GM19467 (cell line): Measurements from ENCODE around the gene GHR.

Source experiments
- ATAC-seq: cut with Tn5 transposase; IDR thresholded peaks from one replicate; pipeline ENCODE4 v1.9.1; 2021; ENCODE audit warnings: mild to moderate bottlenecking, moderate library complexity; ENCODE audit not compliant: unreplicated experiment

GHR gene

DNA sequence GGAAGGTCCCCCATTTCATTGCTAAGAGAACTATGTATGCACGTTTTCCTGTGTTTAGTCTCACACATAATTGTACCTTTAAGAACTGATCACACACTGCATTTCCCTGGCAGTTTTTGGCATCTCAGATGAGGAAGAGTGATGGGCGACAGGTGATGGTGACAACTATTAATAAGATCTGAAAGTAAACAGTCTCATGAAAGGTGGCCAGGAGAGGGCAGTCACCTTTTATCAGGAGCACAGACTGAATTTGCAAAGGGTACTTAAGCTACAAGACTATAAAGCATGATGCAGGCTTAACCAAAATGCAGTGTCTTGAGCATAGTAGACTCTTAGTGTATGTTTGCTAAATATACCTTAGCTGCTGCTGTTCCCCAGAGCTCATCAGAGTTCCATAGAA is 91.5 kb downstream of the GHR start:
- no peak for ATAC-seq

DNA sequence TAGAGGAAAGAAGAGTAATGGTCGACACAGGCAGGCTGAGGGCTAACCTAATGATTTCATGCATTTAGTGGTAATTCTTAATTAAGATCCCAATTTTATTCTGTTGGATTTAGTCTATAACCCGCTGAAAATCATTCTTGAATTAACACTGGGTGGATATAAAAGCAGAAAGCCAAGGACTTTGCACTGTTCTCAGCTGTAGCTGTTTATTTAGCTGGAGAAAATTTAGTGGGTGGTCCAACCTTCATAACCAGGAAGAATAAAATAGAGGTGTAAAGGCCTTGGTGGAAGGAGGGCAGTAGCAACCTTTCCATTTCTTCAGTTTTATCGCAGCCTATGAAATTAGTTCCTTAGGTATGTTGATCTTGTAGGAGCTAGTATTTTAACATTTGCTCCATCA is 92.3 kb downstream of the GHR start:
- ATAC-seq: no peak

DNA sequence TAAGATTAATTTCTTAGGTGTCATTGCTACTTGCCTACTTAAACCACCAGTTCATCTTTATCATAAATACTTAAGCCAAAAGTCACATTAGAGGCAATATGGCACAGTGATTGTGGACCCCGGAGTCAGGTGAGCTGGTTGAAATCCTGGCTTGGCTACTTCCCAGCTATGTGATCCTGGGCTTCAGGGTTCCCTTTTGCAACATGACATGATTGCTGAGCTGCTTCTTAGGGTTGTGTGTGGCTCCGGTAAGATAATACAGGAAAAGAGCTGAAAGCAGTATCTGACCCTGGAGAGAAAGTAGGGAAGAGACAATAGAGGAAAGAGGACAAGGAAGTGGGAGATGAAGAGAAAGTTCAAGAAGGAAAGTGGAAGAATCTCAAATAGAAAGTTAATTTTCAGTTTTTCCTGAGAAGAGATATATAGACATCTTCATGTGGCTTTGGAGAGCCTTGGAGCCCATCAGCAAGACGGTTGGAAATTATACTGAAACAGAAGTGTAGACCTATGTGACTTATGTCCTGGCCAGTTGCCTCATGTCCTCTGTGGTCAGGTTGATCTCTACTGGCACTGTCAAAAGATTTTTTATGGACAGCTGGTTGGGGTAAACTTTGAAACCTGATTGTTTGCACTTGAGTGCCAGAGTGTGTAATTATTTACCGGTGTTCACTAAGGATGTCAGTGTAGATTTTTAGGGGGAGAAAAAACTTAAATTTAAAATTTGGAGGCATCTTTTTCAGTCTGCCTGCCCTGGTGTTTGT is 93.2 kb downstream of the GHR start:
- ATAC-seq: no peak

DNA sequence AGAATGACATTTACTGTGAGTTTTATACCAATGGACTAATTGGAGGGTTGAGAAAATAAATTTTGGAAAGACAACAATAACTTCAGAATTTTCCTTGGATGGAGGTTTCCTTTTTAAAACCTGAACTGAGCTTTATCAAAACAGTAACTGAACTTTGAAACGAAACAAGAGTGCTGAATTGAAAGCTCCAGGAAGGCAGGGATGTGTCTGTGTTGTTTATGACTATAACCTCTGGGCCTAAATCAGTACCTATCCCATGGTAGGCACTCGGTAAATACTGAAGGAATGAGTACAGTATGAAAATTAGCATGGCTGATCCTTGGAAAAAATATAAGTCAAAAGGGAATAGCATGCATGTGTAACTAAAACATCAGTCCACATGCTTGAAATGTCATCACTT is 93.9 kb downstream of the GHR start:
- ATAC-seq: no peak

DNA sequence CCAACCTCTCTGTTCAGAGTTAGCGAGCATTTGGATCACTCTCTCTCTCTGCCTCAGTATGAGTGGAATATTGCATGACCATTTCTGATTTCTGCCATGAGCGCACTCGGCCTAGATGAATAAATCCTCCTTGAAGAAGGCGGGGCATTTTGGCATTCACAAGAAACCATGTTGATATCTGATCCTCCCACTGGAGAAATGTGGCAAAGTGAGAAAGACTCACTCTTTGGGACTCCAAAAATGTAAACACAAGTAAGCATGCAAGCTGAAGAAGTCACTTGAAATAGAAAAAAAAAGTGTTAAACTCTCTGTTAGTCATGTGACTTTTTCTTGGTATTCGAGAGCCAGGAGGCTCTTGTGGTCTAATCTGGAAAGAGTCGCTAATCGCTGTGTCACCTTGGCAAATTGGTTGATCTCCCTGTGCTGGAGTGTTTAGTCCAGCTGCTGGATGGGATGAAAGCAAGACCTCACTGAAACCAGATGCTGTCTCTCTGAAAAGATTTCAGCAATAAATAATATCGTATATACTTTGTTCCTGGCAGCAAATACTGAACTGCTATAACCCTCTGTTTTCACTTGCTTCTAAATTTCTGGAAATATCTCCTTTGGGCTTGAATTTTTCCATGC is 95.5 kb downstream of the GHR start:
- ATAC-seq: no peak

DNA sequence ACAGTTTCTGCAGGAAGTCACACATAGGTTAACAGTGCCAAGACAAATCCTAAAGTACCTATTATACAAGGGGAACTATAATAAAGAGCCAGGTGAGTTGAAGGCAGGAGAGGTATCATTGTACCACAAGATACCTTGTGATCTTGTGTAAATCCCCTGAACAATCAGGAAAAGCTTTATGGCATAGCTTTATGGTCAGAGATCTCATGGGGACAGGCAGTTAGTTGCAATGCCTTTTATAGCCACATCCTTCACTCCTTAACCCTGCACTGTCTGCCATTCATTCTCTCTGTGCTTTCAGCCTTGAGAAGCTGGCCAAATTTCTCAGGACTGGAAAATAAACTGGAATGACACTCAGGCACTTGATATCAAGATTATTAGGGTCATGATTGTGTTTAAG is 97.0 kb downstream of the GHR start:
- no peak for ATAC-seq

DNA sequence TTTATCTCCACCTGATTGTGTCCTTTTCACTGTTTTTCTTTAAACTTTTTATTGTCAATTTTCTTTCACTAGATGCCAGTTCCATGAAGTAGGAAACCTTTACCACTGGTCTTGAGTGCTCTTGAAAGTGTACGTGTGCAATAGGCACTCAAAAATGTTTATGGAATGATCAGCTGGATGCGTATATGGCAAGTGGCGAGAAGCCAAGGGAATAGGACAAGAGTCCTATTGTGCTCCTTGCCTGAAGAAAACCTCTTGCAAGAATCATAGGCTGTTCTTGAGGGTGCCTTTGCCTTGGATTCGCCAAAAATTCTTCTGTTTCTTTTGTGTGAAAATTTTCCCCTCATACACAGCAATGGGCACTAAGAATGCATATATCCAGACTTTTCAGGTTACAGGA is 97.7 kb downstream of the GHR start:
- no peak for ATAC-seq

DNA sequence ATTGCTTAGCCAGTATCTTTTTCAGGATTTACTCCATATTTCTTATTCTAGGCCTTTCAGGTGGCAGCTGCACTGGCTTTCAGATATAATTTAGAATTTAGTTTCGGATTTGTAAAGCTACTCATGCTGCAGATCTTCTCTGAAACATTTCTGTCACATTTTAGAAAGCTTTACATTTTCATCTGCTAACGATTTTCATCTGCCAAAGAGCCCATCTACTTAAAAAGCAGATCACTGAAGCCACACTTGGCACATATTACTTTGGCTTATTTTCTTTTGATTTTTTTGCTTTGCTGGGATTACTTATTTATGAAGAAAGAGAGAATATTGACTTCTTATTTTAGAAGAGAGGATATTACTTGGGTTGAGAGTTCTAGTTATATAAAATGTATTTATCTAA is 98.2 kb downstream of the GHR start:
- no peak for ATAC-seq

DNA sequence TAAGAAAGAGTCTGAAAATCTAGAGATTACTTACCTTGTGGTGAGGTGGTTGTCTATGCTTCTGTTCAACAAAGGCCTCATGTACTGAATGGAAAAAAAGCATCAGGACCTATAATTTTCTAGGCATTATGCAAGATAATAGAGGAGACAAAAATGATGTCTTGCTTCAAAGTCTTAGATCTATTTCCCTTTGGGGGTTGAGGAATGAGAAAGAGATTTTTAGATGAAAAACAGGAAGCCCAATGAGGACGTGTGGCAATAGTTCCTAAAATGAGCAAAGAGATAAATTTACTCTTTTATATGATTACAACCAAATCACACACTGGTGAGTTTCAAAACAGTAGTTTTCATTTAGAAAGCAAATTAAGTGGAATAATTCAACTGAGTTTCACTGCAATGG is 99.5 kb downstream of the GHR start:
- ATAC-seq: no peak

DNA sequence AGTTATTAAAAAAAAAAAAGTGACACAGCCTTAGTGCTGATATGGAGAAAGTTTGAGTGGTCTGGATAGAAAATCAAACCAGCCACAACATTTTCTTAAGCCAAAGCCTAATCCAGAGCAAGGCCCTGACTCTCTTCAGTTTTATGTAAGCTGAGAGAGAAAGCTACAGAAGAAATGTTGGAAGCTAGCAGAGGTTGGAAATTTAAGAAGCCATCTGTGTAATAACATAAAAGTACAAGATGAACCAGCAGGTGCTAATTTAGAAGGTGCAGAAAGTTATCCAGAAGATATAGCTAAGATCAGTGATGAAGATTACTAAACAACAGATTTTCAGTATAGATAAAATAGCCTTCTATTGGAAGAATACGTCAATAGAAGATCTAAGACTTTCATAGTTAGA is 102.9 kb downstream of the GHR start:
- ATAC-seq: no peak

DNA sequence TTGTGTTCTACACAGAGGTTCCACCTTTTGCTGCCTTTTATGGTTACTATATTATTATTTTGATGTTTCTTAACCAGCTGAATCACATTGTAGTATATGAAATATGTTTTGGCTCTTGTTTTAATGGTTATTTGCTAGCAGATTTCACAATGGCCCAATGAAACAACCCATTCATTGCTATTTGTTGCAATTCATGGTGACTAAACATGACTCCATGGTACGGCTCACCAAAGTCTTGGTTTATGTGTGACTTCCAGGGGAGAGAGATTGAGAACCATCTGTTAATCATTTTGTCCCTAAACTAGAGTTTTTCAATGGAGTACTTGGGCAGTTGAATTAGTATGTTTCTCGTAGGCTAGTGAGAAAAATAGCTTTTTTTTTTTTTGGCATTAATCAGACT is 108.4 kb downstream of the GHR start:
- ATAC-seq: no peak

DNA sequence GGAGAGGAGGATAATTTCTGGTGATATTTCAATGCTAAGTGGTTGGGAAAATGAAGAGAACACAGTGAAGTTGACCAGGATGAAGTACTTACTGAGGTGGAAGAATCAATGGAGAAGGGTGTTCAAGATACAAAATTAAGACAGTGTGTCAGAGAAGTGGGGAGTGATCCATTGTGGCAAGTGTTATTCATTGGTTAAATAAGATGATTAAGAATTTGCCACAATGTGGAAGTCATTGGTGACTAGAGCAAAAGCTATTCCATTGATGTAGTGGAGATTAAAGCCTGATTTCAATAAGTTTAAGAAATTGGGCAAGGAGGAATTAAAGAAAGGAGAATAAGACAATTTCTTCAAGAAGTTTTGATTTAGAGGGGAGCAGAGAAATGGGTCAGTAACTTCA is 118.9 kb downstream of the GHR start:
- ATAC-seq: no peak

DNA sequence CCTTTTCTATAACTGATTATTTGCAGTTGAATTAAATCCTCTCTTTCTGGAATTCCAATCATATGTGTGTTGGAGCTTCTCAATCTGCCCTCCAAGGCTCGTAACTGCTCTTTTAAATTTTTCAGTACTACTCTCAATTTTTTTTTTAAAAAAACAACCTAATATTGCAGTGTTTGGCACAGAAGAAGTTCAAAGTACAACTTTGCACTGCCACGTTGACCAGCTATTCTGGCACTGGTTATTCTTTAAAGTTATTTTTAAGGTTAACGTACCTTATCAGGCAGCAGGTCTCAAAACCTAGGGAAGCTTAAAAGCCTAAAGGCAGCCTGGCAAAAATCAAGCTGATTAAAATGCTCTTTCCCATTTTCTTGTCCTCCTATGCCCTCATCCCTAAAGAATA is 120.5 kb downstream of the GHR start:
- ATAC-seq: no peak

DNA sequence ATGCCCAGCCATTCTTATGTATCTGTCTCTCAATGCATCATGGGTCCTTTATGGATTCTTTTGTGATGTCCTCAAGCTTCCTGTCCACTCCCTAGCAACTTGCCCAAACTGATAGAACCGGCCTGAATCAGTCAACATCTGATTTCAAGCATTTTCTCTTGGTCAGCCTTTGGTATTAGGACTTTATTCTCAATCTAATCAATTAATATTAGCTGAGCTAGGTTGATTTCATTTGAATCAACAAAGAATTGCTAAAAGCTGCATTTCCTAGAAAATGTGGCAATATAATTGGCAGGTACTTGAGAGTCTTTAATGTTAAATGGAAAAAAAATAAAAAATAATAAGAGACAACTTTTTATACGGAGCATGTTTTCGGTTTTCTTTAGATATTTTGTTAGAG is 121.8 kb downstream of the GHR start:
- ATAC-seq: no peak

DNA sequence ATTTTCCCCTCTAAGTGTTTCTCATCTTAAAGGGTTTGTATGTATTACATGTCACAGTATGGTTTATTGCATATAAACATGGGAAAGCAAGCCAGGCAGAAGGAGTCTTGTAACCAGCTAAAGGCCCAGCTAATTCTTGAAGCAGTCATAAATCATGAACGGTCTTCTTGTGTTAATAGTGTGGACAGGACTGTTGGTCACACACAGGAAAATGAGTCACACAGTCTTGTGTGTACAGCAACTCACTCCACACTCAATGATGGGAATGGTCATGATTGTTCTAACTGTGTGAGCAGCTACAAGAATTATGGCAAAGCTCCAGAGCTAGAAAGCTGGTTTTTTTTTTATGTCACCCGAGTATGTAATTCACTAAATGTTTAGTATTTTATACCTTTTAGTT is 123.9 kb downstream of the GHR start:
- ATAC-seq: no peak

DNA sequence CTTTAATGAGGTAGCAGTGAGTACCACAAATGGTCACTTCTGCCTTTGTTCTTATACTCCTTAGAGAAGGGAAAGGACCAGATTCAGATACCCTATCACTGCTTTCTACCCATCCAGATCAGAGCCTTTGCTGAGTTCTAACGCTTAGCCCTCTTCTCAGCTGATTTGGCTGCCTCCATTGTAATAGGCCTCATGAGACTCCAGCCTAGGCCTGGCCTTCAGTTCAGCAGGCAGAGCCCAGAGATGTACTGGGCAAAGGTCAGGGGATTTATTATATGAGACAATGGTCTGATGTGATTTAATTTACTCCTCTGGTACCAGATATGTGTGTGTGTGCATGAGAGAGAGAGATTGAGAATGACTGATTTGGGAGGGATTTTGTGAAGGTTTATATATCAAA is 124.7 kb downstream of the GHR start:
- ATAC-seq: no peak

DNA sequence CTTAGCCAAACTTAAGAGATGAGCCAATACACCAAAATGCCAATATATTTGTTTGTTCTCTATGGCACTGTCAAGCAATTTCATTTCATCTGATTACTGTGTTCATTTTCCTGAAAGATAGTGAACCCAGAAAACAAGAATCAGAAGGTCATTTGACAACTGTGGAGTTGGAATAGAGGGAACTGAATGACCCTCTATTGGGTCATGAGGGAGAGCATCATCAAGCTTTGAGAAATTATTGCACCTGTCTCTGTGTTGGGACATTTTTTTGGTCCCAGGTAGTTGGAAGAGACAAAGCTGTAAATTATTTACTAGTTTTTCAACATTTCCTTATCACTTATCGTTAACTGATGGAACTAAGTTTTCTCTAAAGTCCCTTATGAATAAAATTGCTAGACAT is 129.4 kb downstream of the GHR start:
- ATAC-seq: no peak

DNA sequence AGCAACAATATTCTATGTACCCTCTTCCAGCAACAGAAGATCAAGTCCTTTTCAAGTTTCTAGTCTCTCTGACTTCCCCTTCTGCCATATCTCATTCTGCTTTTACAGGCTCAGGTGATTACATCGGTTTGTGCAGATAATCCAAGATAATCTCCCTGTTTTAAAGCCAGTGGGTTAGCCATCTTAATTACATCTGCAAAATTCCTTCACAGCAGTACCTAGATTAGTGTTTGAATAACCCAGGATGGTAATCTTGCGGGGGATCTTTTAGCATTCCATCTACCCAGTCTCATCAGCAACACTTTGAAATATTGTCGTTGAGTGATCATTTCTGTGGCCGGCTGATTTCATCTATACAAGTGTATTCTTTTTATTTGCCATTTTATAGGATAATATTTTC is 130.2 kb downstream of the GHR start:
- no peak for ATAC-seq

DNA sequence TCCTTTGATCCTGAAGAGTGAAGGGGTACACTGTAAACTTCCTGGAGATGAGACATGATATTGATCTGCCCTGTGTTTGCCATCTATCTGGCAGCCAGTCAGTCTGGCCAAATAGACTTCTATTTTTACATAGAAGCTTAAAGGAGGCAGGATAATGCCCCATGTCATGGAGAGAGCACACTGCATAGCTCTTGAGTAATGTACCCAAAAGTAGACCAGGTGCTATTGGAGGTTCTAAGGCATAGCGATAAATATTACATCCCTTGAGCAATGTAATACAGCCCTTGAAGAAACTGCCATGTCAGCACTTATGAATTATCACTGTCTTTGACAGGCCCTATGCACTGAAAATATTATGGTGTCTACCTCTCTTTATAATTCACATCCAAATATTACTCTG is 131.8 kb downstream of the GHR start:
- no peak for ATAC-seq

DNA sequence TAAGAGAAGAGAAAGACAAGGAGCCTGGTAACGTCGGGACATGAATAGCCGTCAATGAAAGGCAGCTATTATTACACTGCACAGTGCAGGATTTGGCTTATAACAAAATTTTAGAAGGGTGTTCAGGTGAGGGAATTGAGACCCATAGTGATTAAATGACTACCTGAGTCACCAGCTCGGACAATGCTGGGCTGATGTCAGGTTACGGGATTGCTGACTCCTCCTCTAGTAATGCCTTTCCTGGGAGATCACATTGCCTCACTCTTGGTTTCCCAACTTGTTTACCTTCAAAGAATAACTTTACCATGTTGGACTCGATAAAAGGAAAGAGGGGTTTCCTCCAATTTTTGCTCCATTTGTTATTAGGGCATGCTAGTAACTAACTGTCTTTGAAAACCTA is 132.6 kb downstream of the GHR start:
- ATAC-seq: no peak

DNA sequence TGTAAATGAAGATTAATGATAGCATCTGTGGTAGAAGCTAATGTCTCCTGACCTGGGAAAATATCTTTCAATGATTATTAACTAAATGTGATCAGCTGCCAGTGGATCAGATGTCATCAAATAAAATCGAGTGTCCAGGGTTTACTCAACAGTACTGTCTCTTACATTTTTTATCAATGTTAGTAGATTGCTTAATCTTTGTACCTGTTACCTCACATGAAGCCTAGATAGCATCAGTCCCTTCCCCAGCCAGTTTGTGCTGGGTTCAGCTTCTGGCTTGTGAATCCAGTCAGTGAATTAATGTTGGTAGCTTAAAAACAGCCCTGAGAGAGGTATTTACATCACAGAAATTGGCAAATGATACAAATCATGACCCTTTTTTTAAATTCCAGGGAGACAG is 134.4 kb downstream of the GHR start:
- ATAC-seq: no peak

DNA sequence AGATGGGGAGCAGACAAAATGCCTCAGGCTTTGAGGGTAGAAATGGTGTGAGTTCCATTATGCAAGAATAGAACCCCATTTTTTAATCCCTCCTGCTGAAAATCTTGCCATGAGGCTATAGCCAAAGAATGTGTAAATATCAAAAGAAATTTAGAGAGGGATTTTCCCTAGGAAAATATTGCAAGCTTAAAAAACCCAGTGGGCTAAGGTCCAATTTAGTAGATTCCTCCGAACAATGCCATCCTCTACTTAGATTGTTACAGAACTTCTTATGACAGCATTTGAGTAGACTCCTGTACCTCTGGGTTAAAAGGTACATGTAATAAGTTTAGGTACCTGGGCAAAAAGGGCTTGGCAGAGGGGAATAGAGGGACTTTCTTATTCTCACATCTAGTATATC is 138.4 kb downstream of the GHR start:
- no peak for ATAC-seq
